Colon (tissue), 2 donors: ENCODE measurements around the gene TMEM87A.

ENCODE experiments used
- FAIRE-seq: peaks from 2 replicates; lab custom pipeline; 2012; peaks lifted over from hg19 to GRCh38; lab: Jason Lieb, UNC
- donor health status: control.
- donor health status: control.

TMEM87A gene

GRCh38 chr15:42203891-42204290, 69.3 kb downstream of the TMEM87A start:
- no peak for FAIRE-seq

- FAIRE-seq, result no peak
Observed at GRCh38 chr15:42202653-42203052, 70.6 kb downstream of the TMEM87A start.

GRCh38 chr15:42201801-42202200, 71.4 kb downstream of the TMEM87A start:
- no peak for FAIRE-seq

- no peak for FAIRE-seq
Observed at GRCh38 chr15:42199126-42199525, 74.1 kb downstream of the TMEM87A start.

- no peak for FAIRE-seq
Observed at GRCh38 chr15:42198516-42198915, 74.7 kb downstream of the TMEM87A start.

- FAIRE-seq, result no peak
Observed at GRCh38 chr15:42194513-42194912, 78.7 kb downstream of the TMEM87A start.

GRCh38 chr15:42193383-42193782, 79.8 kb downstream of the TMEM87A start:
- FAIRE-seq, result no peak

- no peak for FAIRE-seq
Observed at GRCh38 chr15:42191610-42192346, 81.5 kb downstream of the TMEM87A start.

GRCh38 chr15:42190370-42190769, 82.9 kb downstream of the TMEM87A start:
- FAIRE-seq, result no peak

- no peak for FAIRE-seq
Observed at GRCh38 chr15:42185801-42186200, 87.4 kb downstream of the TMEM87A start.

- FAIRE-seq, result no peak
Observed at GRCh38 chr15:42184736-42185135, 88.5 kb downstream of the TMEM87A start.

- FAIRE-seq, result no peak
Observed at GRCh38 chr15:42184296-42184695, 88.9 kb downstream of the TMEM87A start.

- FAIRE-seq, result no peak
Observed at GRCh38 chr15:42182961-42183360, 90.3 kb downstream of the TMEM87A start.

- no peak for FAIRE-seq
Observed at GRCh38 chr15:42182328-42182886, 90.8 kb downstream of the TMEM87A start.

GRCh38 chr15:42178056-42178455, 95.2 kb downstream of the TMEM87A start:
- FAIRE-seq, result no peak

- no peak for FAIRE-seq
Observed at GRCh38 chr15:42175671-42176070, 97.6 kb downstream of the TMEM87A start.

- no peak for FAIRE-seq
Observed at GRCh38 chr15:42172475-42172874, 100.8 kb downstream of the TMEM87A start.

- FAIRE-seq, result no peak
Observed at GRCh38 chr15:42171795-42172194, 101.4 kb downstream of the TMEM87A start.

- FAIRE-seq, result no peak
Observed at GRCh38 chr15:42171122-42171521, 102.1 kb downstream of the TMEM87A start.

- FAIRE-seq, result no peak
Observed at GRCh38 chr15:42166225-42166940, 106.8 kb downstream of the TMEM87A start.

GRCh38 chr15:42165106-42165505, 108.1 kb downstream of the TMEM87A start:
- no peak for FAIRE-seq

- no peak for FAIRE-seq
Observed at GRCh38 chr15:42163947-42164550, 109.2 kb downstream of the TMEM87A start.

- FAIRE-seq, result no peak
Observed at GRCh38 chr15:42163291-42163690, 109.9 kb downstream of the TMEM87A start.
